GM08714 (cell line): ENCODE measurements around the gene SGPL1.

Source experiments
- H3K4me3 ChIP-seq: fragments of 200-500 bp; sonication (Bioruptor generic); 2 replicates; pipeline ENCODE4 v1.5.1; 2014; ENCODE audit warnings: mild to moderate bottlenecking, low read length, inconsistent platforms
- ZNF274 ChIP-seq: IDR thresholded peaks from 2 replicates; pipeline ENCODE4 v1.6.1; 2012; ENCODE audit warnings: mild to moderate bottlenecking, low read depth, low read length

SGPL1 gene

DNA sequence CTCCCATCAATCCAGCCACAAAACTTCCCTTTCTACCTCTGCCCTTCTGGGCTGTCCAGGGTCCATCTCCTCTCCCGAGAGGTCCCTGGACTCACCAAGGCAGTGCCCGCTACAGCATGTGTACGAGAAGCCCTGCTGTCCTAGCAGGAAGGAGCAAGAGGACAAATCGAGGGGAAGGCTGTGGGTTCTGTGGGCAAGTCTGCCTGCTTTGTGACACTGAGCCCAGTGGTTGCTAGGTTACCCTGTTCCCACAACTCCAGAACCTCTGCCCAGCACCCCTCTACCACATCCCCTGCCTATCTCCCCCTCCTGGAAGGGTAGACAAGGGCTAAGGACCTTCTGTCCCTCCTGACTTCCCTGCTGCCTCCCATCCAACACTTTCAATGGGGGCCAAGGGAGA is 30.6 kb upstream of the SGPL1 start, which contains the start of gene TBATA:
TSS of gene TBATA (minus strand) at position 188 of the 400 bp plus-strand sequence. CDS start 1,998 bp downstream, outside the sequence.
- no peak for TF ChIP-seq ZNF274
- H3K4me3 ChIP-seq, result no peak within 1 kb of the TSS

DNA sequence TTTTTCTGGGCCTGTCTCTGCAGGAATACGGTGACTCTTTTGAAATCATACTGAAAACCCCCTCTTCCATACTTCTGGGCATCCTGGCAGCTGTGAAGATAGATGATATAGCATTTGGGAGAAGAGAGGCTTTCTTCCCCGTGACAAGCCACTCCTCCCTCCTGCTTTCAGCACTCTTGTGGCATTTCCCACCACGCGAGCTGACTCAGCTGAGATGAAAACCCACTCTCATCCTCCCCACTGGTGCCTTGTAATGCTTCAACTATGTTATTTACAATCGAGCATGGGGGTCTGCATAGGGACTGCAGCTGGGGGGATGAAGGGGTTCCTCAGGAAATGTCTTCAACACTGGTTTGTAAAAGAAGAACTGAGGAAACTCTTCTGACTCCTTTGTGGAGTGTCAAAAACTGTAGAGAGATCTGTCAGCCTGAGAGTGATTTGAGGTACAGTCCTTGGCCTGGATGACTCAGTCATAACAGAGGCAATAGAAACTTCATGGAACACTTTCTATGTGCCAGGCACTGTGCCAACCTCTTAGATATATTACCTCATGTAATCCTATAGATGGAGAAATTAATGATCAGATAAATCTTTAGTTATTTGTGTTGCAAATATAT is 28.8 kb upstream of the SGPL1 start:
- H3K4me3 ChIP-seq, result no peak overlapping the region
- no peak for TF ChIP-seq ZNF274

DNA sequence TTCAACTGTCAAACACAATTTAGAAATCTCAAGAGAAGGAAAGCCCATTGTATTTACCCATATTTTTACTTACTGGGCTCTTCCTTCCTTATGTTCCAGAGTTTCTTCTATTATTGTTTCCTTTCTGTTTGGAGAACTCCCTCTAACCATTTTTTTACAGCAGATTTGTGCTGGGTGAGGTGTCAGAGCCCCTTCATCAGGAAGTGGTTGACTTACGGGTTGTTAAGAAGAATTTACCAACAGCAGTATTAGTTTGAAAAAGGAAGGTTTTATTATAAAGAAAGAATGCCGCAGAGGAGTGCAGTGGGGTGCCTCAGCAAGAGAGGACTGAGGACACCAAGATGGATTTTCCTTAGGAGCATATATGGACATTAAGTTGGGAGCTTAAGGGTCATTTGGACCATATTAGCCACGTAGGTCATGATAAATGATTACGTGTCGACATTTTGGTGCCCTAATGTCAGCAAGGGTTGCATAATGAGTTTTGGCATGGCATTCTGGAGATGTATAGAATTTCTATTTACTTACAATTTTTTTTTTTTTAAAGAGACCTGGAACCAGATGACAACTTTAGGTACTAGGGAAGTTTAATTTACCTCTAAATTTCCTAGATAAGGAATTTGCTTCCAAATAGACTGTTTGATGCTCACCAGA is 24.2 kb upstream of the SGPL1 start:
- TF ChIP-seq ZNF274, result no peak
- H3K4me3 ChIP-seq, result no peak overlapping the region

DNA sequence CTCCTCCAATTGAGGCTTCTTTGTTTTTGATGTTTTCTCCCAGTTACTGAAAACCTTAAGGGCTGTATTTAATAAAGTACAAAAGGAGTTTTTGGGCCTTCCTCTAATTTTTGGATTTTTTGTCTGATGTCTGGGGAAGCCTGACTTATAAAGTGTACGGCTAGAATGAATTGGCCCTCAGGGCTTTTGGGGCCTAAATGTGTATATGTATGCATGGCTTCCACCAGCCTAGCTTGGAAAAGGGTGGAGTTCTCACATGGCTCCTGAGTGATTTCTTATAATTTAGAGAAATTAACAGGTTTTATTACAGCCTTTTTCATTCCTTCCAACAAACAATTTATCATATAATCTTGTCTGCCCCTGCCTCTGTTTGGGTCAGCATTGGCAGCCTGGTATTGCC is 20.1 kb upstream of the SGPL1 start:
- H3K4me3 ChIP-seq, result no peak overlapping the region
- no peak for TF ChIP-seq ZNF274

DNA sequence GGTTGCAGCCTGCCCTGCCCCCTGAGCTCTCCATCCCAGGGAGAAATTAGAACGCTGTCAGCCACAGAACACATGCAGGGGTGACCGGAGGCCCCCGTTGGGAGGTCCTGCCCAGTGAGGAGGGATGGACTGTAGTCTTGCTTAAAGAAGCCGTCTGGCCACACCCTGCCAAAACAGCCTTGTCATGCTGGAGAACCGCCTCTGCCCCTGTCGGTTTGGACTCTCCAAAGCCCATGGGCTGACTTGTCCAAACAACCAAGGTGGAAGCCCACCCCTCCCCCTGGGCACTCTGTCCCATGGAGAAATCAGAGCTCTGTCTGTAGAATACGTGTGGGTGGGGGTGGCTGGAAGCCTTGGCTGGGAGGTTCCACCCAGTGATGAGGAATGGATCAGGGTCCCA is 17.9 kb upstream of the SGPL1 start:
- no peak overlapping the region for H3K4me3 ChIP-seq
- TF ChIP-seq ZNF274, result no peak

DNA sequence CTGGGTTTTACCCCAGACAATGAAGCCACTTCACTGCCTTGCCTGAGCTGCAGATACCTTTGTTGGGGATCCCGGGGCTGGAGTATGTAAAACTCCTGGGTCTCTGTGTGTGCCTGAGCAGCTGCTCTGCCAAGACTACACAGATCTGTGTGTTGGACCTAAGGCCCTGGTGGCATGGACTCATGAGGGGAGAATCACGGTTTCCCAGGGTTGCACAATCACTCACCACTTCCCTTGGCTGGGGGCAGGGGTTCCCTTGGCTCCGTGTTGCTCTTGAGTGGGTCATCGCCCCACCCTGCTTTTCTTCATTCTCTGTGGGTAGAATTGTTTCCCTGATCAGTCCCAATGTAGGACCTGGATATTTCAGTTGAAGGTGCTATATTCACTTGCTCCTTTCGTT is 16.6 kb upstream of the SGPL1 start:
- no peak overlapping the region for H3K4me3 ChIP-seq
- no peak for TF ChIP-seq ZNF274

DNA sequence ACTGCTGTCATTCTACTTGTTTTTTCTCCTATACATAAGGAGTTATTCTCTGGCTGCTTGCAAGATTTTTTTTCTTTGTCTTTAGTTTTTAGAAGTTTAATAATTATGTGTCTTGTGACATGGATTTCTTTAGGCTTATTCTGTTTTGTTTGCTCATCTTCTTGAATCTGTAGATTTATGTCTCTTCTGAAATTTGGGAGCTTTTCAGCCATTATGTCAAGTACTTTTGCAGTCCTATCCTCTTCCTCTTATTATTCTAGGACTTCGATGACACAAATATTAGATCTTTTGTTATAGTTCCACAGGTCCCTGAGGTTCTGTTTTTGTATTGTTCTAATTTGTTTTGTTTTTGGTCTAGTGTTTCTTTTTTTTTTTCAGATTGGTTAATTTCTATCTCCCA is 13.9 kb upstream of the SGPL1 start:
- TF ChIP-seq ZNF274, result no peak
- H3K4me3 ChIP-seq, result no peak overlapping the region

DNA sequence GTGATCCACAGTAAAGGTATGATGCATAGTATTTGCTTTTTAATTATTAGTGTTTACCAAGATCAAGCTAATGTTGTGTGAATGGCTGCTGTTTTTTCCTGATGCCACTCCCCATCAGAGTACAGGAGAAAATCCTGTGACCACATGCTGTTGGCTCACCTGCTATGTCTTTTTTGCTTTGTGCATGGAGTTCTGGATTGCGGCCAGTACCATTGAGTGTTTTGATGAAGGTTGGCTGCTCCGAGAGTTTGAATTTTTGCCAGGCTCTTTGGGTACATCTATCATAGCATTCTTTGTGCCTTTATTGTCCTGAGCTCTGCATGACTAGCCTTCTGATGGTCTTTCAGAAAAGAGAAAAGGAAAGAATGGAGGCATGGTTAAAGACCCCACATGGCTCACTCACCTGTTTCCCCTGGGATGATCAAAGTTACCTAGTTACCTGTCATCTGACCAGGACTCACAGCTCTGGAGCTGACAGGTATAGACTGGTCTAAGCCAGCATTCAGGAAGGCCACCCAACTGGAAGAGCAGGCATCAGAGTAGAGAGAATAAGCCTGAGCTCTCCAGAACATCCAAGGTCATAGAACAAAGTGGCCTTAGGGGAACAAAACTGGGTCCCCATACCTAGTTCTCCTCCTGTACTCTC is 11.8 kb upstream of the SGPL1 start:
- no peak for TF ChIP-seq ZNF274
- no peak overlapping the region for H3K4me3 ChIP-seq

DNA sequence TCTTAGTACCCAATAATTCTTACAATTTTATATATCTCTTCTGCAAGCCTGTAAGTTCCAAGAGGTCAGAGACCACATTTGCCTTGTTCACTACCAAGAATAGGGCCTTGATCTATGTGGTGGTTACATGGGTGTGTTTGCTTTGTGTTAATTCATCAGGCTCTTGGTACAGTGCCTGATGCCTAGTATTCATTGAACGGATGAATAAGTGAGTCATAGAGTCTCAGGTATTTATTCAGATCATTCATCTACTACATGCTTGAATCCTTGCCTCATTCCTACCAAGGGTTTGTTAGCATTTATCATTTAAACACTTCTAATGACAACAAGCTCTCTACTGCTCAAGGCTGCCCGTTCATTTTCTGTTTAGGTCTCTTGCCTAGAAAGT is 11.3 kb upstream of the SGPL1 start:
- no peak overlapping the region for H3K4me3 ChIP-seq
- TF ChIP-seq ZNF274, result no peak

DNA sequence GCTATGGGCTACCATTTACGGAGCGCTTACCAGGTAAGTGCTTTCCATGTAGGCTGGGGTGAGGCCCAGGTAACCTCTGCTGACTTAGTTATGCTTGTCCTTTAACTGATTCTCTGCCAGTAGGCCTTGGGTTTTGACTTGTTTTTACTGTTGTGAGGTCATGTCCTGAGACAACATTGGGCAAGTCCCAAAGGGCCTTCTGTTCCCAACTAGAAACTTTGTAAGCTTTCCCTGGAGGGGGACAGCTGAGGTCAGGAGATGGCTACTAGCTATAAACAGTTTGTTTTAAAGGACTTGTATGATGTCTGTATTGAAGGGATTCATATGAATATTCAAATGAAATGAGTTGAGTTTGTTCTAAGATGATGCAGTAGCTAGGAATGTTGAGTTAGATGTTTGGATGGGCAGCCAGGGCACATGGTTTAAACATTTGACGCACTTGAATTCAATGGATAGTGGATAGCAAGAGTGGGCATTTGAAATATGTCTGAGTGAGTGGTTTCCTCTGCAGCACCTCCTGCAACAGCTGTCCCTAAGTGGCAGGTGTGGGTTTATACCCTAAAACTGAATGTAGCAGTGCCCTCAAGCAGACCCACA is 10.0 kb upstream of the SGPL1 start:
- TF ChIP-seq ZNF274, result no peak
- H3K4me3 ChIP-seq, result no peak overlapping the region

DNA sequence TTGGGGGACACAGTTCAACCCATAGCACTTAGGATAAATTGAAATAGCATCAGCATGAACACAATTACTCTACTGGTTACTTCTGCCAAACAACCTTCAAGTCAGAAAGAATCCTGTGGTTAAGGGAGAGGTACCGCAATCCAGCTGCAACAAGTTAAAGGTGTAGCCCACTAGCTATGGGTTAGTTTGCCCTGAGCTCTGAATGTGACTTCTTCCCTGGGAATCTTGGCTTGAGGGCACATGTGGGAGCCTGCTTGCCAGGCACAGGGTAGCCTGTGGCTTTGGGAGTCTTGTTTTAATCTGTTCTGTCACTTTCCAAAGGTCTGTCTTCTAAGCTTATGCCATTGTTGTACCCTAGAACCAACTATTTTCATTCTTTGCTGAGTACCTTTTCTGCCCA is 8.9 kb upstream of the SGPL1 start:
- no peak overlapping the region for H3K4me3 ChIP-seq
- TF ChIP-seq ZNF274, result no peak

DNA sequence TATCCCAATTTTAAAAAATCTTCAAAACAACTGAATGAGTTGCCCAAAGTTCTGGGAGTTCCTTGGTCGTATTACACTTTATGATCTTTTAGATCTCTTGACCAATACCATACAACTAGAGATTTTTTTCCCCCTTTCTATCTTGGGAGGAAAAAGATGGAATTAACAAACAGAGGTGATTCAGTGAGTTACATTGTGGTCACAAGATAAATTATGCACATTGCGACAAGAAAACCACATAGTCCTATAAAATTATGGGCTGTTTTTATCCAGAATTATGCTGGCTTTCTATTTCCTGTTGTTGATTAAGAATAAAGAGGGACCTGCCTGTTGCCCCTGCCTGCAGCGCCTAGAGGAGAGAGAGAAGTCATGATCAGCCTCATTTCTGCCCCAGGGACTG is 8.2 kb upstream of the SGPL1 start:
- no peak overlapping the region for H3K4me3 ChIP-seq
- TF ChIP-seq ZNF274, result no peak

DNA sequence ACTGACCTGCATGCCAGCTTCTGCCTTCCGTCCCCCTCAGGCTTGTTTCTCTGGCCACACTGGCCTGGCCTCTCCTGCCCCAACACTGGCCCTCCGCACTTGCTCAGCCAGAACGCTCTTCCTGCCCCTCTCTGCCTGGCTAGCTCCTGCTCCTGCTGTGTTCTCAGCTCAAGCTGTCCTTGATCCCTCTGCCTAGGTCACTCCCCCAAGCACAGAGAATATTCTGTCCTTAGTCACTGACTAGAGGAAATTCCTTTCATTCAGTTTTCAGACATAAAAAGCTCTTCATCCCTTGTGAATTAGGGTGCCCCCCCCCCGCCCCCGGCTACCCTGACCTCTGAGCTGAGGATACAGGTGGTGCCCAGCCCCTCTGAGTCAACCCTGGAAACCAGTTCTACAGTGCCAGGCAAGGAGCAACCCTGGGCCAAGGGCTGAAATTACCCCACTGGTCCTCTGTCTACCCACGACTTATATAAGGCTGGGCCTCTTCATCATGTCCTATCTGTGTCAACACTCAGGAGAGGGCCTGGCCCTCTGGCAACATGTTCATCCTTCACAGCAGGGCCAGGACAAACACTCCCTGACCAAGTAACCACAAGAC is 6.6 kb upstream of the SGPL1 start:
- TF ChIP-seq ZNF274, result no peak
- H3K4me3 ChIP-seq, result no peak overlapping the region

DNA sequence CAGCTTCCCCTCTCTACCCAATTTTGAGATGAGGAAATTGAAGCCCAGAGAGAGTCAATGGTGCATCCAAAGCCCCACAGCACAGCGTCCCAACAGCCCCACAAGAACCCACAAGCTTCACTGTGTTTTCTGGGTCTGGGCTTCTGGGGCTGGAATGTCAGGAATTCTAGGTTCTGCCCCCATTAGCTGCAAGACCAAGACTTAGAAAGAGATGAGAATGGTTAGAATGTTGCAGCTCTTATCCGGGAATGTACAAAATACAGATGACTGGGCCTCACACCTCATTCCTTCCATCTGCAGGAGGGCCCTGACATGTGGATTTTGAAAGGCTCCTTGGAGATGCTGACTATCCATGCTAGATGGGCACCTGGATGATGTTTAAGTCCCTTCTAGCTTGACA is 6.0 kb upstream of the SGPL1 start:
- TF ChIP-seq ZNF274, result no peak
- no peak overlapping the region for H3K4me3 ChIP-seq

DNA sequence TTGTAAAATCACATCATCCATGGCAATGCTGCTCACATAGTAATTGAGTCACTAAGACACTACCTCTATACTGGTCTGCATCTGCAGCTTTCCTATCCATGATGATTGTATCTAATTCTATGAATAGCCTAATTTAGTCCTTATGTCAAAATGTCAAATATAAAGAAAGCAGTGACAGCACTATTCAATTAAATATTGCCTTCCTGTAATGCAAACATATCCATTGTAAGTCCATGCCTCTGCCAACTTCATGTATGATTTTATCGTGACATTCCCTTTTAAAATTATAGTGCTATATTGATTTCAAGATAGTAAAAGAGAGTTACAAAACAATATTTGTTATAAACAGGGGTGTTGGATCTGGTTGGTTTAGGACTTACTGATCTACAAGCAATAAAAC is 4.8 kb upstream of the SGPL1 start:
- TF ChIP-seq ZNF274, result no peak
- H3K4me3 ChIP-seq, result no peak overlapping the region
